ENCODE measurements around the gene MCRIP2. TPM values are rescaled to one million over a fixed set of nuclear protein-coding genes. Genes with fewer than 3 reads are reported as not detected.

Gene MCRIP2
- total and polyA plus RNA-seq, 7 donors = 52.1 to 132 (median 63.4) TPM

DNA sequence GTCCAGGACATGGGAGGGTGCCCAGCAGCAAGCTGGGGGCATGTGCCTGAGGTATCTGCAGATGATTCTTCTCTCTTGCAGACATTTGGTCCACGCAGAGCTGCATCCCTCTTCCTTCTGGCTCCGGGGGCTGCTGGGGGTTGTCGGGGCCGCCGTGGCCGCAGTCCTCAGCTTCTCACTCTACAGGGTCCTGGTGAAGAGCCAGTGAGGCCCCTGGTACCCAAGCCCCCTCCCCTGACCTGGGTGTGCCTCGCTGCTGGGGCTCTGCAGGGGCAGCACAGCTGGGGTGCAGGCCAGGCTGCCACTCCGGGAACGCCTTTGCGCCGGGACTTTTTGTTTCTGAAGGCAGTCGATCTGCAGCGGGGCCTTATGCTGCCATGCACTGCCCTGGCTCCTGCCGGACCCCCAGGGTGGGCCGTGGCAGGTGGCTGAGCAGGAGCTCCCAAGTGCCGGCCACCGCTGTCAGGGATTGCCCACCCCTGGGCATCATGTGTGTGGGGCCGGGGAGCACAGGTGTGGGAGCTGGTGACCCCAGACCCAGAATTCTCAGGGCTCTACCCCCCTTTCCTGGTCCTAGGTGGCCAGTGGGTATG is 31.9 kb downstream of the MCRIP2 start:
- H3K9me3 ChIP-seq = no peaks in the 10 kb centered on the region
- H3K27me3 ChIP-seq = no peaks in the 10 kb centered on the region
- H3K4me3 ChIP-seq = no peak overlapping the region
- no peak for DNase-seq
- WGBS, 2 donors = 92% methylated on average over 18 of the region's 18 CpGs
- TF ChIP-seq, protein P1, sequence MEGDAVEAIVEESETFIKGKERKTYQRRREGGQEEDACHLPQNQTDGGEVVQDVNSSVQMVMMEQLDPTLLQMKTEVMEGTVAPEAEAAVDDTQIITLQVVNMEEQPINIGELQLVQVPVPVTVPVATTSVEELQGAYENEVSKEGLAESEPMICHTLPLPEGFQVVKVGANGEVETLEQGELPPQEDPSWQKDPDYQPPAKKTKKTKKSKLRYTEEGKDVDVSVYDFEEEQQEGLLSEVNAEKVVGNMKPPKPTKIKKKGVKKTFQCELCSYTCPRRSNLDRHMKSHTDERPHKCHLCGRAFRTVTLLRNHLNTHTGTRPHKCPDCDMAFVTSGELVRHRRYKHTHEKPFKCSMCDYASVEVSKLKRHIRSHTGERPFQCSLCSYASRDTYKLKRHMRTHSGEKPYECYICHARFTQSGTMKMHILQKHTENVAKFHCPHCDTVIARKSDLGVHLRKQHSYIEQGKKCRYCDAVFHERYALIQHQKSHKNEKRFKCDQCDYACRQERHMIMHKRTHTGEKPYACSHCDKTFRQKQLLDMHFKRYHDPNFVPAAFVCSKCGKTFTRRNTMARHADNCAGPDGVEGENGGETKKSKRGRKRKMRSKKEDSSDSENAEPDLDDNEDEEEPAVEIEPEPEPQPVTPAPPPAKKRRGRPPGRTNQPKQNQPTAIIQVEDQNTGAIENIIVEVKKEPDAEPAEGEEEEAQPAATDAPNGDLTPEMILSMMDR (IDR thresholded peaks at IDR 0.05) = no peak
- TF ChIP-seq POLR2A (IDR thresholded peaks at IDR 0.05) (no peak), EP300 (IDR thresholded peaks at IDR 0.05) (no peak), POLR2AphosphoS5 (IDR thresholded peaks at IDR 0.05) (no peak)
- peaks cover 33 to 48% (median 39%) of the 10 kb centered on the region in 4 donors for H3K36me3 ChIP-seq
- H3K27ac ChIP-seq = no peak overlapping the region
- peaks cover 0 to 35% (median 26%) of the 10 kb centered on the region in 4 donors for H3K4me1 ChIP-seq
- intact Hi-C loops (cut with DNase I) = no loop called here

DNA sequence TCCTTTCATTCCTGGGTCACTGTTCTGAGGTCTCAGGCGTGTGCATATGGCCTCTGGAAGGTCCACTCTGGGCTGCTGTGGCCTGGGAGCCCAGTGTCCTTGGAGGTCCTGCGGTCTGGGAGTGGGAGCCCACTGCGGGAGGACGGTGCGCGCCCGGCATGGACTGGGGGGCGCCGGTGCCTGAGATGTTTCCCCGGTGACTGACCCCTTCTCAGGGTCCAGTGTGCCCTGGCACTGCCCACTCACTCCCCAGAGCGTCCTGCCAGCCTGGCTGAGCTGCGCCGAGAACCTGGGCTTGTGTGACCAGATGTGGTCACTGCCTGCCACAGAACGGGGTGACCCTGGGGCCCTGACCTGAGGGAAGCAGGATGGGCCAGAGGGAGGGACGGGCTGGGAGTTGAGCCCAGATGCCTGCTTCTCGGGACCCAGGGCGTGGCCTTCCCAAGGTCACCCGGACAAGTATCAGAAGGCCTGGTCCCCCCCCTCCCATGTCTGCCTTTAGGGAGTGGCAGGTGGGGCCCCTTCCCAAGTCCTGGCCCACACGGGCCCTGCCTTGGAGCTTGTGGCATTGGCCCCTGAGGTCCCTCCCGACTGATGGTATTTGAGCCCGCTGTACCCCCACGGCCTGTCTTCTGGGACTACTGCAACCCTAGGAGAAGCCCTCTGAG is 32.7 kb downstream of the MCRIP2 start:
- WGBS, 2 donors = 73 to 85% methylated on average over 22 of the region's 22 CpGs
- no peak overlapping the region for H3K4me3 ChIP-seq
- no peaks in the 10 kb centered on the region for H3K9me3 ChIP-seq
- H3K27ac ChIP-seq = peak overlapping the region in 1 of 4 donors; percentile 38
- H3K36me3 ChIP-seq = peaks cover 33 to 48% (median 39%) of the 10 kb centered on the region in 4 donors
- peaks cover 0 to 32% (median 21%) of the 10 kb centered on the region in 4 donors for H3K4me1 ChIP-seq
- intact Hi-C loops (cut with DNase I) = no loop called here
- DNase-seq = no peak
- TF ChIP-seq EP300 (IDR thresholded peaks at IDR 0.05) (no peak), POLR2A (IDR thresholded peaks at IDR 0.05) (no peak), POLR2AphosphoS5 (IDR thresholded peaks at IDR 0.05) (no peak)
- TF ChIP-seq, protein P1 (IDR thresholded peaks at IDR 0.05) = no peak
- no peaks in the 10 kb centered on the region for H3K27me3 ChIP-seq

DNA sequence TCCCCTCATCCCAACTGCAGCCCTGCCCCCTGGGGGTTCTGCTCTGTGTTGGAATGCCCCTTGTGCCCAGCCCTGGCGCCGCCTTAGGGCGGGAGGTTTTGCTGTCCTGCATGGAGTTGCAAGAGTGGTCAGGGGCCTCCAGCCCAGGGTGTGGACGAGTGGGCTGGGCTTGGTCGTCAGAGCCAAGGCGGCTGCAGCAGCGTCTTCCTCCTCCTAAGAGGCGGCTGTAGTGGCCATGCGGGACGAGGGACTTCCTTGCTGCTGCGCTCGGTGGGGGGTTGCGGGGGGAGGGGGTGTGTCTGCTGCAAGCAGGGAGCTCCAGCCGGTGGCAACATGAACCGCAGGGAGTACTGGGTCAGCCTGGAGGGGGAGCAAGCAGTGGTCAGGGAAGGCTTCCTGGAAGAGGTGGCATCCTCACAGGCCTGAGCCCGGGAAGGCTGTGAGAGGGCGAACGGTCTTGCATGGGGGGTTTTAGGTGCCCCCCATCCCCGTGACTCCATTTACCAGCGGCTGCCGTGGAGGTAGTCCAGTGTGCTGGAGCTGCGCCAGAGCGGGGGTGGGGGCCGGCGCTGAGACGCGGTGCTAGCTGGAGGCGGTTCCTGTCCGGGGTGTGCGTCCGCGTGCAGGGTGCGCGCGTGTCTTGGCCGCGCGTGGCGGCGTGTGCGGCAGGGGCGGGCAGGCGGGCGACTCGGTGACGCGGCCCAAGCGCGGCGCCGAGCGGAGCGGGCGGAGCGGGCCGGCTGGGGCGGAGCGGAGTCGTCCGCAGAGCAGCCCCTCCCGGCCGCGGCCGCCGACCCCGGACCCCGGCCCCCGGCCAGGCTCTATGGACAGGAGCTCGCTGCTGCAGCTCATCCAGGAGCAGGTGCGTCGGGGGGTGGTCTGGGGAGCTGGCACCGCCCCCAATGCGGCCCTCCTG is 33.6 kb downstream of the MCRIP2 start, which contains the start of gene RHBDL1:
TSS of gene RHBDL1 (plus strand) at position 704 of the 916 bp plus-strand sequence. CDS start at position 824, 120 bp downstream.
- Histone ChIP-seq H3K36me3 (peaks cover 29 to 40% (median 32%) of the 10 kb centered on the region in 4 donors), H3K27ac (peak within 1 kb of the TSS in 3 of 4 donors; percentile 38 to 41 (median 41)), H3K9me3 (no peaks in the 10 kb centered on the region), H3K4me1 (peaks cover 0 to 29% (median 21%) of the 10 kb centered on the region in 4 donors), H3K27me3 (no peaks in the 10 kb centered on the region), H3K4me3 (peak within 1 kb of the TSS; percentile 10 to 48 (median 36))
- TF ChIP-seq, protein P1 (IDR thresholded peaks at IDR 0.05) = no peak
- peak in 1 of 4 donors; percentile 7 for TF ChIP-seq POLR2AphosphoS5 (IDR thresholded peaks at IDR 0.05)
- no peak for TF ChIP-seq EP300 (IDR thresholded peaks at IDR 0.05)
- no peak for TF ChIP-seq POLR2A (IDR thresholded peaks at IDR 0.05)
- WGBS, 2 donors = 2 to 5% methylated on average over 73 of the region's 73 CpGs
- DNase-seq = no peak
- intact Hi-C loops (cut with DNase I) = no loop called here

DNA sequence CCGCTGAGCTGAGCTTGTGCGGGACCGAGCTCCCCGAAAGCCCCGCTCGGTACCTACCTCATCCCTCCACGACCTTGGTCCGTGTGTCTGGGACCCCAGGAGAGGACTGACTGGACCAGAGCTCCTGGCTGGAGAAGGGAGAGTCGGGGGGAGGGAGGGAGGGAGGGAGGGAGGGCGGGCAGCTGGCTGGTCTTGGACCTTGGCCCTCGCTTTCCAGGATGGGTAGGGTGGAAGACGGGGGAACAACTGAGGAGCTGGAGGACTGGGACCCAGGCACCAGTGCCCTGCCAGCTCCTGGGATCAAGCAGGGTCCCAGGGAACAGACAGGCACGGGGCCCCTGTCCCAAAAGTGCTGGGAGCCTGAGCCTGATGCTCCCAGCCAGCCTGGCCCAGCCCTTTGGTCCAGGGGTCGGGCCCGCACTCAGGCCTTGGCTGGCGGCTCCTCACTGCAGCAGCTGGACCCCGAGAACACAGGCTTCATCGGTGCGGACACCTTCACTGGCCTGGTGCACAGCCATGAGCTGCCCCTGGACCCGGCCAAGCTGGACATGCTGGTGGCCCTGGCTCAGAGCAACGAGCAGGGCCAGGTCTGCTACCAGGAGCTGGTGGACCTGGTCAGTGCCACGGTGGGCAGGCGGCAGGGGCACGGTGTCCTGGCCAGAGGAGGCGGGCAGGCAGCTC is 34.4 kb downstream of the MCRIP2 start:
- intact Hi-C loops (cut with DNase I) = no loop called here
- H3K4me3 ChIP-seq = peak overlapping the region; percentile 10 to 48 (median 36)

More for the DNA sequence above, 34.4 kb downstream of the MCRIP2 start:
- peaks cover 0 to 35% (median 25%) of the 10 kb centered on the region in 4 donors for H3K4me1 ChIP-seq
- TF ChIP-seq POLR2AphosphoS5 (IDR thresholded peaks at IDR 0.05) = peak in 1 of 4 donors; percentile 4
- TF ChIP-seq, protein P1 (IDR thresholded peaks at IDR 0.05) = no peak
- 22 to 48% methylated on average over 25 of the region's 25 CpGs for WGBS, 2 donors
- no peaks in the 10 kb centered on the region for H3K27me3 ChIP-seq
- H3K36me3 ChIP-seq = peaks cover 21 to 32% (median 24%) of the 10 kb centered on the region in 4 donors
- H3K9me3 ChIP-seq = no peaks in the 10 kb centered on the region
- peak overlapping the region in 3 of 4 donors; percentile 28 to 41 (median 32) for H3K27ac ChIP-seq
- DNase-seq = no peak

All from sigmoid colon (tissue), 7 donors.